HepG2 (cell line): ENCODE measurements around the gene CDH12. TPM values are rescaled to one million over a fixed set of nuclear protein-coding genes. Genes with fewer than 3 reads are reported as not detected.

Experiments used
- ATAC-seq: fragments of 200-7000 bp; cut with Tn5 transposase; 3 replicates; pipeline ENCODE4 v1.9.1; 2020; ENCODE audit warnings: mild to moderate bottlenecking, moderate library complexity
- BruUV-seq: library from RNA; stranded (reverse); fragments of 400-500 nt; replicated peaks from 2 replicates; lab custom pipeline; 2021; lab: Mats Ljungman, UMichigan
- CTCF ChIA-PET: fragments of 300-600 bp; formaldehyde crosslinking; extraction: SDS; loops from one replicate; lab custom pipeline; 2021; ENCODE audit warnings: low total read pairs, inconsistent platforms, low intra/inter-chr PET ratio; lab: Yijun Ruan, JAX
- POLR2A ChIA-PET: fragments of 350-600 bp; sonication (Branson Sonifier 250); formaldehyde crosslinking; loops from one replicate; lab custom pipeline; 2020; ENCODE audit warnings: antibody characterized with exemption, inconsistent platforms; lab: Yijun Ruan, JAX
- DNase-seq: peaks from one replicate; pipeline ENCODE4 v3.0.0-alpha.2; 2015; ENCODE audit warnings: low spot score
- FAIRE-seq: peaks from 3 replicates; lab custom pipeline; 2011; peaks lifted over from hg19 to GRCh38; lab: Jason Lieb, UNC
- H2AFZ ChIP-seq: one replicate; pipeline ENCODE4 v1.6.1; 2011; ENCODE audit warnings: low read length, inconsistent platforms
- H3K27ac ChIP-seq: fragments of 300-600 bp; 3 replicates; pipeline ENCODE4 v1.8.0; 2011; ENCODE audit warnings: mixed run types, mild to moderate bottlenecking, mixed read lengths, low read length, inconsistent platforms; ENCODE audit not compliant: insufficient read depth; ENCODE audit errors: extremely low read length
- H3K27me3 ChIP-seq, 2 experiments: fragments of 200-600 bp in 1 of 2; 2 replicates in 1 of 2; 3 replicates in 1 of 2; pipeline versions ENCODE4 v1.6.0 to v1.8.0; 2011; ENCODE audit warnings: low read length in 2 of 2, mild to moderate bottlenecking in 2 of 2, moderate library complexity in 2 of 2, inconsistent platforms in 1 of 2; ENCODE audit not compliant: insufficient read depth in 2 of 2, control insufficient read depth in 1 of 2
- H3K36me3 ChIP-seq, 2 experiments: fragments of 200-600 bp in 1 of 2; replicated peaks in 1 of 2; 2 replicates in 1 of 2; 3 replicates in 1 of 2; pipeline versions ENCODE4 v1.5.1 to v1.8.0; 2011; ENCODE audit warnings: low read length in 2 of 2, inconsistent platforms in 1 of 2; ENCODE audit not compliant: insufficient read depth in 2 of 2, control insufficient read depth in 1 of 2
- H3K4me1 ChIP-seq: 2 replicates; pipeline ENCODE4 v1.5.1; 2012; ENCODE audit warnings: low read length, inconsistent platforms; ENCODE audit not compliant: insufficient read depth
- H3K4me2 ChIP-seq: 2 replicates; pipeline ENCODE4 v1.6.0; 2011; ENCODE audit warnings: low read depth, low read length, inconsistent platforms
- H3K4me3 ChIP-seq, 3 experiments: fragments of 200-600 bp in 1 of 3; sonication (generic), shearing (Covaris generic) in 1 of 3; replicated peaks in 1 of 3; 2 replicates each; pipeline ENCODE4 v1.5.1; 2011 to 2016; ENCODE audit warnings: low read length in 3 of 3, inconsistent platforms in 2 of 3, low read depth in 2 of 3, mild to moderate bottlenecking in 2 of 3, control low read depth in 1 of 3, mixed read lengths in 1 of 3; ENCODE audit not compliant: insufficient read depth in 1 of 3
- H3K79me2 ChIP-seq: one replicate; pipeline ENCODE4 v1.6.1; 2011; ENCODE audit warnings: low read length, inconsistent platforms; ENCODE audit not compliant: insufficient read depth
- H3K9ac ChIP-seq: 2 replicates; pipeline ENCODE4 v1.6.0; 2011; ENCODE audit warnings: mild to moderate bottlenecking, low read depth, low read length, inconsistent platforms; ENCODE audit not compliant: insufficient read depth
- H3K9me3 ChIP-seq: 2 replicates; pipeline ENCODE4 v1.5.1; 2012; ENCODE audit warnings: mild to moderate bottlenecking, low read length
- H4K20me1 ChIP-seq: 2 replicates; pipeline ENCODE4 v1.6.0; 2011; ENCODE audit warnings: inconsistent platforms, mild to moderate bottlenecking, low read length, moderate library complexity; ENCODE audit not compliant: insufficient read depth
- DRAP1 ChIP-seq: IDR thresholded peaks from 2 replicates; pipeline ENCODE4 v1.6.1; 2016; ENCODE audit warnings: missing genetic modification reagents, missing compliant biosample characterization
- KIAA2018 ChIP-seq: sonication (generic); formaldehyde crosslinking; IDR thresholded peaks from 2 replicates; pipeline ENCODE4 v1.5.0; 2020; ENCODE audit warnings: mild to moderate bottlenecking, missing genetic modification reagents, borderline replicate concordance
- KLF9 ChIP-seq: IDR thresholded peaks from 2 replicates; pipeline ENCODE4 v1.6.1; 2016; ENCODE audit warnings: low read depth
- RORA ChIP-seq: sonication (generic); formaldehyde crosslinking; IDR thresholded peaks from 2 replicates; pipeline ENCODE4 v1.5.0; 2020; ENCODE audit warnings: mild to moderate bottlenecking, missing genetic modification reagents, moderate library complexity
- TBP ChIP-seq: sonication (generic); formaldehyde crosslinking; IDR thresholded peaks from 2 replicates; pipeline ENCODE4 v1.5.0; 2020; ENCODE audit warnings: missing genetic modification reagents
- ZBTB4 ChIP-seq: sonication (generic); formaldehyde crosslinking; IDR thresholded peaks from 2 replicates; pipeline ENCODE4 v1.4.0; 2020; ENCODE audit warnings: missing genetic modification reagents, mild to moderate bottlenecking, borderline replicate concordance
- ZFX ChIP-seq: sonication (generic); formaldehyde crosslinking; IDR thresholded peaks from 2 replicates; pipeline ENCODE4 v1.4.0; 2020; ENCODE audit warnings: mild to moderate bottlenecking, low read depth, missing genetic modification reagents, moderate library complexity
- ZNF580 ChIP-seq: IDR thresholded peaks from 2 replicates; pipeline ENCODE4 v1.6.1; 2016; ENCODE audit warnings: low read depth, borderline replicate concordance
- ZNF652 ChIP-seq: IDR thresholded peaks from 2 replicates; pipeline ENCODE4 v1.6.1; 2016; ENCODE audit warnings: low read depth, borderline replicate concordance
- WGBS: methylation state at CpG from one replicate; pipeline ENCODE4 v1.1.6; 2017; ENCODE audit warnings: low lambda C conversion rate; 5-methylcytosine and 5-hydroxymethylcytosine counted together
- in situ Hi-C: cut with HindIII; loops from 2 replicates; pipeline ENCODE4 v1.10.0; 2017; ENCODE audit warnings: low pct_unique_long_range_greater_than_20kb; ENCODE audit not compliant: extremely low pct_ligation_motif_present
- intact Hi-C: fragments of 100-400 bp; cut with micrococcal nuclease; formaldehyde crosslinking; loops from one replicate; pipeline ENCODE4 v1.10.0; 2022; ENCODE audit not compliant: unreplicated experiment
- polyA plus RNA-seq, 8 experiments: library from polyadenylated mRNA; depleted of rRNA in 3 of 8; stranded (reverse) in 7 of 8; unstranded in 1 of 8; fragments of >200 nt; fragmentation: Illumina TruSeq in 4 of 8; extraction: Trizol in 4 of 8; gene quantifications; 2 replicates each; pipeline versions ENCODE4 v1.2.1 to v1.2.3, GENCODE V29; 2011 to 2016; ENCODE audit warnings: low read depth in 4 of 8, missing spikeins in 1 of 8, mixed read lengths in 1 of 8; ENCODE audit not compliant: insufficient read depth in 1 of 8
- total RNA-seq, 5 experiments: library from RNA; depleted of rRNA; stranded (reverse); fragments of >200 nt; fragmentation: Illumina TruSeq; extraction: Trizol; gene quantifications; 2 replicates each; pipeline ENCODE4 v1.2.3, GENCODE V29; 2016; ENCODE audit warnings: low read depth in 1 of 5

The CDH12 gene
- total and polyA plus RNA-seq, 2 of the 13 experiments (the other 11 are each of a cell fraction or from before 2014, with no cell fraction given) = not detected

- Histone ChIP-seq H3K4me1 (no peaks in the 10 kb centered on the region), H3K9ac (no peak overlapping the region), H2AFZ (no peak overlapping the region), H3K27ac (no peak overlapping the region), H4K20me1 (no peaks in the 10 kb centered on the region), H3K4me2 (no peak overlapping the region), H3K79me2 (no peaks in the 10 kb centered on the region), H3K27me3 (no peaks in the 10 kb centered on the region), H3K36me3 (no peaks in the 10 kb centered on the region), H3K4me3 (no peak overlapping the region), H3K9me3 (peaks cover 14% of the 10 kb centered on the region)
- ATAC-seq (no peak), FAIRE-seq (no peak), DNase-seq (no peak)
- in situ Hi-C loops = no loop called here
- ChIA-PET CTCF (no interaction called here), POLR2A (no interaction called here)
- WGBS = 9% methylated on average over 3 of the region's 3 CpGs
- BruUV-seq = no TSS peak
- TF ChIP-seq ZNF580 (CRISPR knock-in tag) (no peak), RORA (CRISPR knock-in tag) (no peak), DRAP1 (CRISPR knock-in tag) (no peak), KLF9 (CRISPR knock-in tag) (no peak), ZFX (CRISPR knock-in tag) (no peak), TBP (CRISPR knock-in tag) (no peak), ZNF652 (CRISPR knock-in tag) (no peak), KIAA2018 (CRISPR knock-in tag) (no peak), ZBTB4 (no peak)
- intact Hi-C loops = no loop called here
Measured at GRCh38 chr5:22631683-22632082, 221.5 kb downstream of the CDH12 start.
